Measurements from ENCODE around the gene MAL.

The MAL gene

GRCh38 chr2:95060446-95061118 lies 35.1 kb downstream of the MAL start:
- TF ChIP-seq CTCF (conservative IDR thresholded peaks at IDR 0.05; ENCODE audit: control insufficient read depth, insufficient read depth, low read depth, low read length) = no peak
- no peak for DNase-seq (ENCODE audit: low read depth)
- no peak overlapping the region for H3K4me3 ChIP-seq (ENCODE audit: control insufficient read depth, low read depth, low read length)

DNA sequence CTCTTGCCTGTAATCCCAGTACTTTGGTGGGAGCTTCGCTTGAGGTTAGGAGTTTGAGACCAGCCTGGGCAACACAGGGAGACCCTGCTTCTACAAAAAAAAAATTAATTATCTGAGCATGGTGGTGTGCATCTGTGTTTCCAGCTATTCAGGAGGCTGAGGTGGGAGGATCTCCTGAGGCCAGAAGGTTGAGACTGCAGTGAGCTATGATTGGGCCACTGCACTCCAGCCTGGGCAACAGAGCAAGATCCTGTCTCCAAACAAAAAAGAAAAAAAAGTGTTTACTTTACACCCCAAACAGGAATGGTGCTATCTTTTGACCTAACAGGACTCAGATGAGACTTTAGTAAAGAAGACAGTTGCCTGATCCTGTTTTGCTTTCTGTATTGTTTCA lies 35.6 kb downstream of the MAL start:
- no peak for DNase-seq (ENCODE audit: low read depth)
- no peak for TF ChIP-seq CTCF (conservative IDR thresholded peaks at IDR 0.05; ENCODE audit: control insufficient read depth, insufficient read depth, low read depth, low read length)
- no peak overlapping the region for H3K4me3 ChIP-seq (ENCODE audit: control insufficient read depth, low read depth, low read length)

- no peak overlapping the region for H3K4me3 ChIP-seq (ENCODE audit: control insufficient read depth, low read depth, low read length)
- TF ChIP-seq CTCF (conservative IDR thresholded peaks at IDR 0.05; ENCODE audit: control insufficient read depth, insufficient read depth, low read depth, low read length) = no peak
- no peak for DNase-seq (ENCODE audit: low read depth)
Observed at GRCh38 chr2:95061601-95062183, 36.2 kb downstream of the MAL start.

DNA sequence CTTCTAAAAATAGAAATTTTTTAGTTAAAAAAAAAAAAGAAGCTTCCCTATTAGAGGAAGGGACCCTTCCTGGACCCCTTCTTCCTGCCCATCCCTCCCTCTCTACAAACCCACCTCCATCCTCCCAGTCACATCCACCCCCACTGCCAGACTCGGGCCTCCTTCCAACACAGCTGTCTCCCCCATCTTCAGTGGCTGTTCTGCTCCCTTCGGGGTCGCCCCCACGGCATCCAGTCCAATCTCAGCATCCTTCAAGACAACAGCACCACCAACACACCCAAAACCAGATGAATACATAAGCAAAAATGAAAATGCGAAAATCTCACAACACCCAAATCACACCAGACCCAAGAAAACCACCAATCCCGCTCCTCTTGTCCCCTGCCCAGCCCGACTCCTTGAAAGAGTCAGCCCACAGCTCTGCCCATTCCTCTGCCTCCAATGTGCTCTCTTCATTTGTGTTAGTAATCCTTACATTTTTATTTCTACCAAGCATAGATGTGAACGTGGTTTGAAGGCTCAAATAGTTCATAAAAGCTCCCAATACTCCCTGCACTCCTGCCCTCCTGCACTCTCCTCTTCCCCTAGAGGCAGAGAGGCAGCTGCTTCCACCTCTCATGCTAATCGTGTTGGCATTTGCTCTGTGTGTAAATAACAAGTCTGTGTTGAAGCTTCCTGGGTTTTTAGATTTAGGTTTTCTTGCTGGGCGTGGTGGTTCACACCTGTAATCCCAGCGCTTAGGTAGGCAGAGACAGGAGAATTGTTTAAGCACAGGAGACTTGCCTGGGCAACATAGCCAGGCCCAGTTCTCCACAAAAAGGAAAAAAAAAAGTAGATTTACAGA lies 37.0 kb downstream of the MAL start:
- TF ChIP-seq CTCF (conservative IDR thresholded peaks at IDR 0.05; ENCODE audit: control insufficient read depth, insufficient read depth, low read depth, low read length) = no peak
- no peak overlapping the region for H3K4me3 ChIP-seq (ENCODE audit: control insufficient read depth, low read depth, low read length)
- DNase-seq (ENCODE audit: low read depth) = no peak

- H3K4me3 ChIP-seq (ENCODE audit: control insufficient read depth, low read depth, low read length) = no peak overlapping the region
- DNase-seq (ENCODE audit: low read depth) = no peak
- TF ChIP-seq CTCF (conservative IDR thresholded peaks at IDR 0.05; ENCODE audit: control insufficient read depth, insufficient read depth, low read depth, low read length) = no peak
Observed at GRCh38 chr2:95063086-95063958, 37.8 kb downstream of the MAL start.

DNA sequence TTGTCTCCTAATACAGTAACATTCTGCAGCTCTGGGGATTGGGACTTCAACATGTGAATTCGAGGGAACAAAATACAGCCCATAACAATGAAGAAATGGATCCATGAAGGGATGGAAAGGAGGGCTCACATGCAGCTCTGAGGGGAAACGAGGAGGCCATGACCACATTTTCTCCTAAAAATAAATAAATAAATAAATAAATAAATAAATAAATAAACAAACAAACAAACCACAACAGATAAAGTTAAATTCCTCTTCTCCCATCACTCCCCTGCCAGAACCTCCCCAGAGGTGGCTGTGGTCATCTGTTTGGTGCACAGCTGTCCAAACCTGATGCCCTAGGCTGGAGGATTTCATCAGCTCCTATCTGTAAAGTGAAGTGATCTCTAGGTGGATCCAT lies 42.7 kb downstream of the MAL start:
- DNase-seq (ENCODE audit: low read depth) = no peak
- no peak overlapping the region for H3K4me3 ChIP-seq (ENCODE audit: control insufficient read depth, low read depth, low read length)
- TF ChIP-seq CTCF (conservative IDR thresholded peaks at IDR 0.05; ENCODE audit: control insufficient read depth, insufficient read depth, low read depth, low read length) = no peak

Data from fibroblast of mammary gland (primary cell).